ENCODE results near the gene PLAAT3.
A peak's percentile ranks its signal among the peaks of the same experiment; 100 is the strongest.
"Not testable (repeated sequence)": the region's sequence is repeated elsewhere in the genome, so short reads cannot be mapped to it uniquely, and the experiment has no call there.

Gene PLAAT3

DNA sequence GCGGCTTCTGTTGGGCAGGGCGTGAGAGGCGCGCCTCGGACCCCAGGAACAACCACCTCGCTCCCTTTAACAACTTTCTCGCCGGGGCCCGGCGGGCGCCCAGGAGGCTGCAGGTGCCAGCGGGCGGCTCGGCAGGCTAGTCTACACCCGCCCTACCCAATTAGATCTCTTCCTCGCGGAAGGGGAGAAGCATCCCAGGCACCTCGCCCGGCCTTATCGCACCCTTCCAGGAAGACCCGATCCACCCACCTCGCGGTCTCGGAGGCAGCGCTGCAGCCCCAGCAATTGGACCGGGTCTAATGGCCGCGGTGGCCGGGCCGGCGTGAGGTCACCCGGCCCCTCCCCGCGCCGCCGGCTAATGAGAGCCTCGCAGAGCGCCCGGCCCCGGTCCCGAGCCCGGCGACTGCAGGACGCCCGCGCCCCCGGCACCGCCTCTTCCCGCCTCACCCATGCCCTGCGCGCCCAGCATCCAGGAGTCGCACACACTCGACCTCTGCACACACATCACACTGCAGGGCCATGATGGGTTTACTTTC, at the start of gene PLAAT3:
PLAAT3 (minus strand) TSS at position 298 of the 536 bp plus-strand sequence. CDS start 419 bp downstream, outside the sequence.
- DNase-seq (ENCODE audit: low spot score) = peak; percentile 79

GRCh38 chr11:63663809-63664208, 49.6 kb upstream of the PLAAT3 start:
- peak; percentile 71 for DNase-seq (ENCODE audit: low spot score)

DNA sequence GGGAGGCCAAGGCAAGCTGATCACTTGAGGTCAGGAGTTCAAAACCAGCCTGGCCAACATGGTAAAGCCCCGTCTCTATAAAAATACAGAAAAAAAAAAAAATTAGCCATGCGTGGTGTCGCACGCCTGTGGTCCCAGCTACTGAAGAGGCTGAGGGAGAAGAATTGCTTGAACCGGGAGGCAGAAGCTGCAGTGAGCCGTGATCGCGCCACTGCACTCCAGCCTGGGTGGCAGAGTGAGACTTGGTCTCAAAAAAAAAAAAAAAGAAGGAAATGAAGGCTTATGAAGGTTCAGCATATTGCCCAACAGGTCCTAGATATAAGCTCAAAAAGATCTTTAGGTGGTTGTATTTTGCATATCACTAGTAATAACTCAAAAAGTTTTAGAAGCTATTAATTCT, 46.7 kb upstream of the PLAAT3 start:
- DNase-seq (ENCODE audit: low spot score) = no peak

DNA sequence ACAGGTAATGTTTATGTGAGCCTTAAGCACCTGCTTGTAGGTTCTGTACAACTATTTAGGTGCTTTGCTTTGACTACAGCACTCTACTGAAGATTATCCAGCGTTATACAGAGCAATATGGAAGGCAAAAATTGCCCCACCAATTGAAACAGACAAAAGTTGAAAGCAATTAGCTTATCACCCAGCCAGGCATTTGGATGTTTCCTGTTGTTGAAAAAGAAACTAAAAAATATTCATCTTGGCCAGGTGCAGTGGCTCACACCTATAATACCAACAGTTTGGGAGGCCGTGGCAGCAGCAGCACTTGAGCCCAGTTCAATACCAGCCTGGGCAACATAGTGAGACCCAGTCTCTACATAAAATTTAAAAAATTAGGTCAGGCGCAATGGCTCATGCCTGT, 38.4 kb upstream of the PLAAT3 start:
- DNase-seq (ENCODE audit: low spot score) = no peak

DNA sequence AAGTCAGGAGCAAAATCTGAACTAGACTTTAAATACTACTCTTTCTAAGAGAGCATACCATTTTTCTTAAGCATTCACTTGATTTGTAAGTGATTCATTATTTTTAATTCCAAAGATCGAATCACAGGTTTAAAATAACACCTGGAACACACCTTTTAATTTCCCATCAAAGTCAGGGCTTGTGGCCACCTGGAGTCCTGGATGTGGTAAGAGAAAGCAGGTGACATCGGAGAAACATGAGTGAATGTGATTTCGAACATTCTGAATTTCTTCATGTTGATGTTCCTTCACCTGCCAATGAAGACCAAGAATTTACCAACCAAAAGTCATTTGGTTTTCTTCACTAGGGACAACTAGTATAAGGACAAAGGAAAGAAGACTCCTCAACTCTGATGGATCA, 29.0 kb upstream of the PLAAT3 start:
- DNase-seq (ENCODE audit: low spot score) = no peak

DNA sequence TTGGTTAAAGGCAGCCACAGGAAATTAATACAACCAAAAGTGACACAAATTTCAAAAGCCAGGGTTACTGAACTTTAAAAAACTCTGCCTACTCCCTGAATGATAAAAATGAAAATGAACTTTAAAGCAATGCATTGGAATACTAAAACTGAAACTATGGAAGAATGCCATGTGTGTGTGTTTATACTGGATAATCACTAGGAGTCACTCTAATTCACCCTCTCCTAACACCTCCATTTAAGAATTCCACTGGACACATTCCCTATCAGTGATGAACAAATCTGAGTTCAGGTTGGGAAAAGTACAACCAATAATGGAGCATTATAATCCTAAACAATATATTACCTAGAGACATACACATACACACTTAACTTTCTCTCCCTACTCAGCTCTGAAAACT, 27.5 kb upstream of the PLAAT3 start:
- DNase-seq (ENCODE audit: low spot score) = peak; percentile 48

- peak; percentile 46 for DNase-seq (ENCODE audit: low spot score)
These were observed 25.1 kb upstream of the PLAAT3 start for GRCh38 chr11:63639199-63639832.

- DNase-seq (ENCODE audit: low spot score) = not testable (repeated sequence)
These were observed 24.2 kb upstream of the PLAAT3 start for GRCh38 chr11:63638436-63638835.

DNA sequence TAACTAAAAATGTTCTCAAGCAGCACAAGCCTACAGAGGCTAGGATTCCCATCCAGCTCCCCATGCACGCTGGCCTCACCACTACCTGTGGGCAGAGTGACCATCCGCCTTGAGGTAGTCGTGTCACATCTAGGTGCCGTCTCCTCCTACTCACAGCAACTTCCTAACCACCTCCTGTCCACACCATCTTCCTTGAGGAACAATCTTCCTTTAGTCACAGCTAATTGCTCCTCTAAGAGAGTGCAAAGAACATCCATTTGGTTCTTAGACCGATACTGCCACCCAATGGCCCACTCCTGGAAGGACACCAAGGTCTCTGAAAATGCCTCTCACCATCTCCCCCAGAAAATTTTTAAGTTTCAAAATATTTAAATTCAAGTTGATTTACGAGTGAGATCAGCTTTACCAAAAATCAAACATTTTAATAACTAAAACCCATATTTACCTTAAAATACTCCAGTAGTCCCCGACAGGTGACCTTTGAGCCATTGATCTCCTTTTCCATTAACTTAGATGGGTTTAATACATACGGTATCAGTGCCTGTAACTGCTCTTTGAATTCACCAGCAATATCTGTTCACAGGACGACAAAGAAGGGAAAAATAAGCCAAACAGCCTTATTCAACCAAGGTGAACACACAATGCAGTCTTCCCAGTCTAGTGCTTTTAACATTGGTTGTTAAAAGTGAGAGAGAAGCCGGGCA, 21.7 kb upstream of the PLAAT3 start:
- peak; percentile 80 for DNase-seq (ENCODE audit: low spot score)

DNA sequence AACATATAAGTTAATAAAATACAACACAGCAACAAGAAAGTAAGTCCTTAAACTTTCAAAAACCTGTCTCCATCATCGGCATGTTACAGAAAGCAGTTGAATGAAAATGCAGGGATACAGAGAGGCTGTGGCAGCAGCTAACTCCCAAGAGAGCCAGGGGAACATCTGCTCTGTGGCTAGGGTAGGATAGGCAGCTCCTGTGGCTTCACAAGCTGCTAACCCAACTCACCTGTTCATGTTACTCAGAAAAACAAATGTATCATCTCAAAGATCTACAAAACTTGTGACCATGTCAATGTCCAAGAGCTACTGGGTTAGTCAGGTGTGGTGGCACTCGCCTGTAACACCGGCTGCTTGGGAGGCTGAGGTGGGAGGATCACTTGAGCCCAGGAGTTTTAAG, 15.2 kb upstream of the PLAAT3 start:
- no peak for DNase-seq (ENCODE audit: low spot score)

DNA sequence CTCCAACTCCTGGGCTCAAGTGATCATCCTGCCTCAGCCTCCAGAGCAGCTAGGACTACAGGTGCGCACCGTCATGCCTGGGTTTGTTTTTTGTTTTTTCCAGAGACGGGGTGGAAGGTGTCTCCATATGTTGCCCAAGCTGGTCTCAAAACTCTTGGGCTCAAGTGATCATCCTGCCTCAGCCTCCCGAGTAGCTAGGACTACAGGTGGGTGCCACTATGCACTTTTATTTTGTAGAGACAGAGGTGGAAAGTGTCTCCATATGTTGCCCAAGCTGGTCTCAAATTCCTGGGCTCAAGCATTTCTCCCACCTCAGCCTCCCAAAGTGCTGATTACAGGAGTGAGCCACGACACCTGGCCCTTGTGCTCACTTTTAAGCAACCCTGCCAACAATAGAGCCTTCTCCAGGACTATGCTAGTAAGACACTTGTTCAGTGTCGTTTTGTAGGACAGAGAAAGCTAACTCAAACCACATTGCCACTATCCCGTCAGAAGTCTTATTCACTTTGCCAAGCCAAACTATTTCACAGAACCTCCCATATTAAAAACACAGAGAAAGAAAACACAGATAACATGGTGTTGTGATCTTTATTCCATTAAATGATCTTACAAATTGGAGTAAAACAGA, 9.4 kb upstream of the PLAAT3 start:
- DNase-seq (ENCODE audit: low spot score) = no peak

- no peak for DNase-seq (ENCODE audit: low spot score)
These were observed 8.1 kb upstream of the PLAAT3 start for GRCh38 chr11:63622323-63622722.

- no peak for DNase-seq (ENCODE audit: low spot score)
These were observed 6.8 kb upstream of the PLAAT3 start for GRCh38 chr11:63621071-63621470.

- DNase-seq (ENCODE audit: low spot score) = no peak
These were observed 5.7 kb upstream of the PLAAT3 start for GRCh38 chr11:63619967-63620366.

DNA sequence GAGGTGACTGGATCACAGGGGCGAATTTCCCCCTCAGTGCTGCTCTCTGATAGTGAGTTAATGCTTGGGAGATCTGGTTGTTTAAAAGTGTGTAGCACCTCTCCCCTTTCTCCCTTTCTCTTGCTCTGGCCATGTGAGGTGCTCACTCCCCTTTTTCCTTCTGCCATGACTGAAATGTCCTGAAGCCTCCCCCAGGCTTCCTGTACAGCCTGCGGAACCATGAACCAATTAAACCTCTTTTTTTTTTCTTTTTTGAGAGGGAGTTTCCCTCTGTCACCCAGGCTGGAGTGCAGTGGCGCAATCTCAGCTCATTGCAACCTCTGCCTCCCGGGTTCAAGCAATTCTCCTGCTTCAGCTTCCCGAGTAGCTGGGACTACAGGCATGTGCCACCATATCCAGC, 3.5 kb upstream of the PLAAT3 start:
- not testable (repeated sequence) for DNase-seq (ENCODE audit: low spot score)

- no peak for DNase-seq (ENCODE audit: low spot score)
These were observed 2.7 kb upstream of the PLAAT3 start for GRCh38 chr11:63616953-63617352.

DNA sequence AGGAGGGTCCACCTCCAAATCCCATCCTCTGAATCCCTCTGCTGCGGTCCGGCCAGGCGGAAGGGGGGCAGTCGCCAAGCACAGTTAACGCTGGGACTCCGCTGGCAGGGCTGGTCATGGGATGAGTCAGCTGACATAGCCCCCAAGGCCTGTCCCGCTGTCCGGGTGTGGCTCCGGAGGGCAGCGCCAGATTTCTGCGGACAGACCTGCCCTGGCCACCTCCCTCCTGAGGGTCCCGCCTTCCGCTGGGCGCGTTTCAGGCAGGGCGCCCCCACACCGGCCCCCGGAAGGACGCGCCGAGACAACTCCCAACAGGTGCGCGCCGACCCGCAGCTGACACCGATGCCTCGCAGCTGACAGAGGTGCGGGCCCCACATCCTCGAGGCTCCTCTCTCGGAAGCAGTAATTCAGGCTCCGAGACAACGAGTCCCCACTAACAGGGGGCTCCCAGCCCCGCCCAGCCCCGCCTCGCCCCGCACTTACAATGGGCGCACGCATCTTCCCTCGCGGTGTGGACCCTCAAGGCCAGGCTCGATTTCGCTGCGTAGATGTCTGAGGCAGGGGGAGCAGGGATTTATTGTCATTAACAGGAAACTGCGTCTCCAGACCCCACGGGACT, 607 bp downstream of the PLAAT3 start:
- DNase-seq (ENCODE audit: low spot score) = peak; percentile 23

DNA sequence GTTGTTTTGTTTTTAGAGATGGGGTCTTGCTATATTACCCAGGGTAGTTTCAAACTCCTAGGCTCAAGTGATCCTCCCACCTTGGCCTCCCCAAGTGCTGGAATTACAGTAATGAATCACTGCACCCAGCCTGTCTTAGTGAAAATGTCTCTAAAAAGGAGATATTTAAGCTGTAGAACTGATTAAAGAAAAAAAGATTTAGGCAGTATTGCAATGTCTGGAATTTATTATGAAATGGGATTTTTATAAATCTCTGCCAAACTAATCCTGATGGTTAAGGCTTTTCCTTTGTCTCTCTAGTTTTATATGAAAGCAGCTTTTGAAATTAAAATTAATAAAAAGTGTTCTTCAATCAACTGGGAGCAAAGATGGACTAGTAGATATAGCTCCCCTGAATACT, 2.1 kb downstream of the PLAAT3 start:
- DNase-seq (ENCODE audit: low spot score) = no peak

DNA sequence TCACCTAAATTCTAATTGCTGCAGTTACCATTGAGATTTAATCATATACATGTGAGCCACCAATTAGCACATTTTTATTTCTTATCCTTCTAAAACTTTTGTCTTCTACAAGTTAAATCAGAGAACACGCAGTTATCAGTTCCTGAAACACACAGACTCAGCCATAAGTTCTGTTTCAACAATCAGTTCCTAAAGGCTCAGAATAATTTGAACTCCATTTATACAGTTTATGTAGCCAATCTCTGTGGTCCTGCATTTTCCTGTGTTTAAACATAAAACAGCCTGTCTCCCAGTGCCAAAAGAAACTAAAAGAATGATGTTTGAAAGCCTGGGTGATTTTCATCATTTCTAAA, 2.9 kb downstream of the PLAAT3 start:
- no peak for DNase-seq (ENCODE audit: low spot score)

GRCh38 chr11:63610604-63611394, 3.4 kb downstream of the PLAAT3 start:
- no peak for DNase-seq (ENCODE audit: low spot score)

DNA sequence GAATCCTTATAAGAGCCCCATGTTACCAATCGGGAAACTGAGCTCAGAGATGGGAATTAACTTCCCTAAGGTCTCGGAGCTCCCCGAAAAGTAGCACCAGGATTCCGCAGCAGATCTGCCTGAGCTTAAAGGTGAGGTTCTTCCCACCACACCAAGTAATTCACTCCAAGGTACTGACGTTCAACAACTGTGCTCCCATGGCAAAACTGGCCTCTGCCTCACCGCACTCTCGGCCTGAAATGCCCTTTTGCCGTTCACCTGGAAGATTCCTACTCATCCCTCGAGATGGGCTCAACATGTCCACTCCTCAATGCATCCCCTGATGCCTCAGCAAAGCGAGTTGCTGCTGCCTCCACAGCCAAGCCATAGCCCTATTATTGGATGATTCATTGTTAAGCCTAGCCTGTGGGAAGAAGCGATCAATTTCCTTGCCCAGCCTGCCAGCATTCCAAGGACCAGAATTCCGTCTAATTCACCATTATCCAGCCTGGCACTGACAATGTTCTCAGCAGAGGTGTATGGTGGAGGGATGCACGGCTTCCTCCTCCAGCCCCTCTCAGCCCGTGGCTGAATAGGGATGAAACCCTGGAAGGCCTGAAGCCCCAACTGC, 4.2 kb downstream of the PLAAT3 start:
- DNase-seq (ENCODE audit: low spot score) = no peak

- no peak for DNase-seq (ENCODE audit: low spot score)
These were observed 4.7 kb downstream of the PLAAT3 start for GRCh38 chr11:63609536-63609935.

All from GM03348 (cell line).